ENCODE measurements around the gene EIF4E.
"Not testable (repeated sequence)": the region's sequence is repeated elsewhere in the genome, so short reads cannot be mapped to it uniquely, and the experiment has no call there.

The EIF4E gene

DNA sequence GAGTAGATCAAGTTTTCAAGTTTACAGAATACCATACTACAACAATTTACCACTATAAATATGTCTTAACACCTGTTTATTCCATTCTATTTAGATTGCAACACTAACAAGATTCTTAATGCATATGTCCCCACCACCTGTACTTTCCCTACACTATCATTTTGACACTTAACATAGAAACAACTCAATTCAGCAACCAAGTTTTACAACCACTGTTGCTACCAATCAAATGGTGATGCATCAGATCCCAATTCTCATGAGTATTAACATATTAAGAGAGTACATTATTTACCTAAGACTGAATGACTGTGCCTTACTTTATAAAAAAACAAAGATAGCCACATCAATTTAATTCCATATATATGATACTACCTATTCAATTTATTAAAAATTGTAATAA is 49.4 kb downstream of the EIF4E start:
- Histone ChIP-seq H3K27me3 (ENCODE audit: insufficient read depth, low read length, poor library complexity, severe bottlenecking) (no peaks in the 10 kb centered on the region), H3K4me2 (ENCODE audit: low read depth, low read length, poor library complexity, severe bottlenecking) (no peak overlapping the region), H3K36me3 (ENCODE audit: insufficient read depth, low read length) (peaks cover 59% of the 10 kb centered on the region), H2AFZ (ENCODE audit: low read length) (no peak overlapping the region), H3K4me3 (ENCODE audit: low read length, poor library complexity, severe bottlenecking) (no peak overlapping the region), H3K9ac (ENCODE audit: low read depth, low read length, poor library complexity, severe bottlenecking) (no peak overlapping the region), H3K4me1 (ENCODE audit: insufficient read depth, low read length, poor library complexity, severe bottlenecking) (no peaks in the 10 kb centered on the region), H3F3A (ENCODE audit: low read depth) (no peaks in the 10 kb centered on the region), H3K9me3 (ENCODE audit: insufficient read depth, low read depth, low read length) (no peaks in the 10 kb centered on the region), H3K9me2 (replicated peaks; ENCODE audit: low read depth, low read length) (no peaks in the 10 kb centered on the region), H3K79me2 (ENCODE audit: insufficient read depth, low read length) (no peaks in the 10 kb centered on the region), H4K20me1 (ENCODE audit: insufficient read depth, low read length, poor library complexity, severe bottlenecking) (peaks cover 6% of the 10 kb centered on the region)
- no peak for TF ChIP-seq EZH2phosphoT487 (IDR thresholded peaks at IDR 0.05; ENCODE audit: borderline replicate concordance)
- TF ChIP-seq, protein P1, sequence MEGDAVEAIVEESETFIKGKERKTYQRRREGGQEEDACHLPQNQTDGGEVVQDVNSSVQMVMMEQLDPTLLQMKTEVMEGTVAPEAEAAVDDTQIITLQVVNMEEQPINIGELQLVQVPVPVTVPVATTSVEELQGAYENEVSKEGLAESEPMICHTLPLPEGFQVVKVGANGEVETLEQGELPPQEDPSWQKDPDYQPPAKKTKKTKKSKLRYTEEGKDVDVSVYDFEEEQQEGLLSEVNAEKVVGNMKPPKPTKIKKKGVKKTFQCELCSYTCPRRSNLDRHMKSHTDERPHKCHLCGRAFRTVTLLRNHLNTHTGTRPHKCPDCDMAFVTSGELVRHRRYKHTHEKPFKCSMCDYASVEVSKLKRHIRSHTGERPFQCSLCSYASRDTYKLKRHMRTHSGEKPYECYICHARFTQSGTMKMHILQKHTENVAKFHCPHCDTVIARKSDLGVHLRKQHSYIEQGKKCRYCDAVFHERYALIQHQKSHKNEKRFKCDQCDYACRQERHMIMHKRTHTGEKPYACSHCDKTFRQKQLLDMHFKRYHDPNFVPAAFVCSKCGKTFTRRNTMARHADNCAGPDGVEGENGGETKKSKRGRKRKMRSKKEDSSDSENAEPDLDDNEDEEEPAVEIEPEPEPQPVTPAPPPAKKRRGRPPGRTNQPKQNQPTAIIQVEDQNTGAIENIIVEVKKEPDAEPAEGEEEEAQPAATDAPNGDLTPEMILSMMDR (conservative IDR thresholded peaks at IDR 0.05; ENCODE audit: low read length) = no peak

DNA sequence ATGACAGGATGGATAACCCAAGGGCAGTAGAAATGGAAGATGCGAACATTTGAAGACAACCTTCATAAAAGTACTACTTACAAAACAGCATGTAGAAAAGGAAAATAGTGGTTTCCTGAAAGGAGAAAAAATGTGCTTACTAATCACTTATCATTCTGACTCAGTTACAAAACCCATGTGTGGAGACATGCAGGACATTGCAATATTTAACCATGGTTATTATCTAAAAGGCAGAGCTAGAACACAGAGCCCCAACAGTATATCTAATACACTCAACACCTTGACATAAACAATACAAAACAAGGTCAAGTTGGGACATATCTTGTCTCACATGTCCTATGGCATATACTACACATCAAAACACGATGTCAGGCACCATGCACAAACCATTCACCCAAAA is 55.9 kb downstream of the EIF4E start:
- Histone ChIP-seq H2AFZ (ENCODE audit: low read length) (no peak overlapping the region), H3K79me2 (ENCODE audit: insufficient read depth, low read length) (no peaks in the 10 kb centered on the region), H3K9me3 (ENCODE audit: insufficient read depth, low read depth, low read length) (no peaks in the 10 kb centered on the region), H3K27me3 (ENCODE audit: insufficient read depth, low read length, poor library complexity, severe bottlenecking) (no peaks in the 10 kb centered on the region), H3F3A (ENCODE audit: low read depth) (no peaks in the 10 kb centered on the region), H3K9me2 (replicated peaks; ENCODE audit: low read depth, low read length) (no peaks in the 10 kb centered on the region), H3K36me3 (ENCODE audit: insufficient read depth, low read length) (peaks cover 10% of the 10 kb centered on the region; the same call in 1 of the 2 replicates), H3K9ac (ENCODE audit: low read depth, low read length, poor library complexity, severe bottlenecking) (no peak overlapping the region), H3K4me1 (ENCODE audit: insufficient read depth, low read length, poor library complexity, severe bottlenecking) (peaks cover 7% of the 10 kb centered on the region), H4K20me1 (ENCODE audit: insufficient read depth, low read length, poor library complexity, severe bottlenecking) (no peaks in the 10 kb centered on the region), H3K4me3 (ENCODE audit: low read length, poor library complexity, severe bottlenecking) (no peak overlapping the region), H3K4me2 (ENCODE audit: low read depth, low read length, poor library complexity, severe bottlenecking) (no peak overlapping the region)
- no peak for TF ChIP-seq EZH2phosphoT487 (IDR thresholded peaks at IDR 0.05; ENCODE audit: borderline replicate concordance)
- TF ChIP-seq, protein P1 (conservative IDR thresholded peaks at IDR 0.05; ENCODE audit: low read length) = no peak

GRCh38 chr4:98872120-98872906 is 56.6 kb downstream of the EIF4E start:
- H3K27me3 ChIP-seq (ENCODE audit: insufficient read depth, low read length, poor library complexity, severe bottlenecking); H3K4me2 ChIP-seq (ENCODE audit: low read depth, low read length, poor library complexity, severe bottlenecking); H3K9ac ChIP-seq (ENCODE audit: low read depth, low read length, poor library complexity, severe bottlenecking); H3K79me2 ChIP-seq (ENCODE audit: insufficient read depth, low read length); H3K4me1 ChIP-seq (ENCODE audit: insufficient read depth, low read length, poor library complexity, severe bottlenecking); H2AFZ ChIP-seq (ENCODE audit: low read length); H4K20me1 ChIP-seq (ENCODE audit: insufficient read depth, low read length, poor library complexity, severe bottlenecking); H3F3A ChIP-seq (ENCODE audit: low read depth); H3K36me3 ChIP-seq (ENCODE audit: insufficient read depth, low read length); H3K9me2 ChIP-seq (replicated peaks; ENCODE audit: low read depth, low read length); H3K9me3 ChIP-seq (ENCODE audit: insufficient read depth, low read depth, low read length); H3K4me3 ChIP-seq (ENCODE audit: low read length, poor library complexity, severe bottlenecking): not testable (repeated sequence)

DNA sequence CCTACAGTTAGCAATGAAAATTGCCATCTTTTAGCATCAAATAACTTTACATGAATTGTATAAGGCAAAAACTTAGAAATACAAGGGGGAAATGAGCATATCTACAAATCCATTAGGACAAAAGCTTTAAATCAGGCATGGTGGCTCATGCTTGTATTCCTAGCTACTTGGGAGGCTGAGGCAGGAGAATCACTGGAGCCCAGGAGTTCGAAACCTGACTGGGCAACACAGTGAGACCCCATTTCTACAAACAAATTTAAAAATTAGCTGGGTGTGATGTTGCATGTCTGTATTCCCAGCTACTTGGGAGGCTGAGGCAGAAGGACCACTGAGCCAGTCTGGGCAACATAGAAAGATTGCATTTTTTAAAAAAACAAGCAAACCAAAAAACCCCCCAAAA is 61.3 kb downstream of the EIF4E start:
- no peak overlapping the region for H2AFZ ChIP-seq (ENCODE audit: low read length)
- no peak overlapping the region for H3K9ac ChIP-seq (ENCODE audit: low read depth, low read length, poor library complexity, severe bottlenecking)
- H3K9me2 ChIP-seq (replicated peaks; ENCODE audit: low read depth, low read length) = no peaks in the 10 kb centered on the region
- H4K20me1 ChIP-seq (ENCODE audit: insufficient read depth, low read length, poor library complexity, severe bottlenecking) = no peaks in the 10 kb centered on the region
- peaks cover under 1% of the 10 kb centered on the region for H3K4me1 ChIP-seq (ENCODE audit: insufficient read depth, low read length, poor library complexity, severe bottlenecking)
- H3K79me2 ChIP-seq (ENCODE audit: insufficient read depth, low read length) = no peaks in the 10 kb centered on the region
- no peaks in the 10 kb centered on the region for H3K36me3 ChIP-seq (ENCODE audit: insufficient read depth, low read length)
- no peak overlapping the region for H3K4me3 ChIP-seq (ENCODE audit: low read length, poor library complexity, severe bottlenecking)
- no peaks in the 10 kb centered on the region for H3F3A ChIP-seq (ENCODE audit: low read depth)
- no peaks in the 10 kb centered on the region for H3K27me3 ChIP-seq (ENCODE audit: insufficient read depth, low read length, poor library complexity, severe bottlenecking)
- TF ChIP-seq, protein P1 (conservative IDR thresholded peaks at IDR 0.05; ENCODE audit: low read length) = no peak
- no peak for TF ChIP-seq EZH2phosphoT487 (IDR thresholded peaks at IDR 0.05; ENCODE audit: borderline replicate concordance)
- no peaks in the 10 kb centered on the region for H3K9me3 ChIP-seq (ENCODE audit: insufficient read depth, low read depth, low read length)
- no peak overlapping the region for H3K4me2 ChIP-seq (ENCODE audit: low read depth, low read length, poor library complexity, severe bottlenecking)
